GM12892 (cell line): ENCODE measurements around the gene RASA3.

ENCODE experiments used
- POLR2A ChIP-seq: IDR thresholded peaks from 2 replicates; pipeline ENCODE4 v1.6.1; 2011; ENCODE audit warnings: low read depth, low read length, control low read depth
- POLR2AphosphoS5 ChIP-seq: IDR thresholded peaks from 2 replicates; pipeline ENCODE4 v1.6.1; 2011; ENCODE audit warnings: low read depth, low read length, control low read depth
- TAF1 ChIP-seq: IDR thresholded peaks from 2 replicates; pipeline ENCODE4 v1.6.1; 2011; ENCODE audit warnings: low read depth, mild to moderate bottlenecking, control low read depth, low read length, borderline replicate concordance

DNA sequence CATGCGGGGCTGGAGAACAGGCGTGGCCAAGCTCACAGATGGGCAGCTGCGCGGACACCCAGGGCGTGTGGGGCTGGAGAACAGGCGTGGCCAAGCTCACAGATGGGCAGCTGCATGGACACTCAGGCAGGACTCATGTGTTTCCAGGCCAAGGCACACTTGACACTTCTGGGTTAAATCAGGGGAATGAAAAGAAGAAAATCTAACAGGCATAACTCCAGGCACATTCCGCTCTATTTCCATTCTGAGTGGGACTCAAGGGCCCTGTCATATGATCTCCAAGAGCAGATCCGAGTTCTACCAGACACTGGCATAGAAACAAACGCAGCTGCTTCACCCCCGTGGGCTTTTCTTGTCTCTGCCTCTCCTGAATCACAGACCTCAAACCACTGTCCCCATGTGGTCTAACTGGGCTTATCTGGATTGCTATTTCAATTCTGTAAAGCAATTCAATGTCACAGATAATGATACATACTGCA lies 141.2 kb downstream of the RASA3 start:
- TF ChIP-seq POLR2A (no peak), POLR2AphosphoS5 (no peak), TAF1 (no peak)
